NCI-H2171 (cell line): ENCODE results near the gene IFRD2.
A peak's percentile ranks its signal among the peaks of the same experiment; 100 is the strongest.
"Not testable (repeated sequence)": the region's sequence is repeated elsewhere in the genome, so short reads cannot be mapped to it uniquely, and the experiment has no call there.

Experiments
- DNase-seq: peaks from one replicate; lab custom pipeline; 2025; lab: John Stamatoyannopoulos, UW

Gene IFRD2

DNA sequence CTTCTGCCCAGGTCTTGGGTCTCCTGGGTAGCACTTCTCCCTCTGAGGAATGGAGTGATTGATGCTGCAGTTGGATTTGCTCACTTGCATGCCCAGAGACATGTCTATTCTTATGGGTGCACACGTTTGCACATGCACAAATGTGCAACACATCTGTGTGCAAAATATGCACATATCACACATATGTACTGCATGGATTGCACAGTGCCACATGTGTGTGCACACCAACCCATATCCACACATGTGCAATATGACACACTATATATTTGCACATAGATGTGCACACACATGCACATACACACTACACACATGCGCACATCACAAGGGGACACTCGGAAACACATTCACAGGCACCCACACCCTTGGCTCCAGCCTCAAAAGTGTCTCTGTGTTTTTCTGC lies 24.0 kb downstream of the IFRD2 start:
- DNase-seq, result no peak

DNA sequence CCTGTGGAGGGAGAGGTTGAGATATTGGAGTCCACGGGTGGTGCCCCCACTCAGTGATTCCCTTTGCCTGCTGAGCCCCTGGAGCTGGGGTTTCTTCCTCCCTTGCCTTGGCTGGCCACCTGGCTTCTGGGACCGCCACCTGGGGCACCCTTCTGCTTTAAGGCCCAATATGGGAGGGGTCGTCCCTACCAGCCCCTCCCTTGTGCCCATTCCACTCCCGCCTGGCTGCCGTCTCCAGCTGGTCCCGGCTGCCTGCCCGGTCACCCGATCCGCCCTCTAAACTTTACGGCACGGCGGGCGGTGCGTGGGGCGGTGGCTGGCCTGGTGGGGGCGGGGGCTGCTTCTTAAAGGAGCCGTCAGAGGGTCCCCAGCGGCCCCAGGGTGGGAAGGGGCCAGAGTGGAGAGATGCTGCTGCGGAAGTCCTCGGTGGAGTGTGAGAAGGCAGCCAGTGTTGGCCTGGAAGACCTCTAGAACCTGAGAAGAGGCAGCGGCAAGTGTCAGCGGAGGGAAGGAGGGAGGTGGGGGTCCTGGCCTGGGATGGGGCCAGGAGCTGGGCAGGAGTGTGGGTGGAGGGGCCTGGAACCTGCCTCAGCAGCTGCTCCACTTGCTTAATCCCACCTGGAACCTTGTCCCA lies 24.8 kb downstream of the IFRD2 start:
- DNase-seq, result no peak

DNA sequence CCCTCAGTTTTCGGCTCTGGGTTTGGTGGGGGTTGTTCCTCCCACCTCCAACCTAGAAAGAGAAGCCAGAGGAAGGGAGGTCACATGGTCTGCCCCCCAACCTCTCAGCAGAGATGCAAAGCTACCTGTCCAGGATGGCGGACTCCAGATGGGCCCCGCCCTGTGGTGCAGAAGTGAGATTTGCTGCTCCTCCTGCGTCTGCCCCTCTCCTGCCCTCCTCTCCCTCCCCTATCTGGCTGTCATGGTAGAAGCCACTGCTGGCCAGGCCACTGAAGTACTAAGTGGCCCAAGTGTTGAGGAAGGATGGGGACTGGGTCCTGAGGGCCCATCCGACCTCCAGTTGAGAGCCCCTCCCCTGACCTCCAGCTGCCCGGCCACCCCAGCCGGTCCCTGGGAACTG lies 25.4 kb downstream of the IFRD2 start:
- no peak for DNase-seq

DNA sequence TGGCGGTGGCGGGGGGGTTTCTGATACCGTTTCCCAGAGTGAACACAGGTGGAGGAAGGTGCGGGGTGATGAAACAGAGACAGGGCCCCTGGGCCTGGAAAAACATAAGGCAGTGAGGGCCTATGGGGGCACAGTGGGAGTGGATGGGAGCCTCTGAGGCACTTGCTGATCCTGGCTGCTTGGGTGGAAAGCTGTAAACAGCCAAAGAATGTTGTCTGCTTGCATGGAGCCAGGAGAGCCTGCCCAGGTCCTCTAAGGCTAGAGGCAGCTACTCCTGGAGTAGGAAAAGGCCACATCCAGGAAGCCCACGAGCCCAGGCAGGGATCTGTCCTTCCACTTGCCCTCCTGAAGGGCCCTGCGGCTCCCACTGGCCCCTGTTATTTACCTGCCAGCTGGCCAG lies 26.2 kb downstream of the IFRD2 start:
- DNase-seq, result no peak

DNA sequence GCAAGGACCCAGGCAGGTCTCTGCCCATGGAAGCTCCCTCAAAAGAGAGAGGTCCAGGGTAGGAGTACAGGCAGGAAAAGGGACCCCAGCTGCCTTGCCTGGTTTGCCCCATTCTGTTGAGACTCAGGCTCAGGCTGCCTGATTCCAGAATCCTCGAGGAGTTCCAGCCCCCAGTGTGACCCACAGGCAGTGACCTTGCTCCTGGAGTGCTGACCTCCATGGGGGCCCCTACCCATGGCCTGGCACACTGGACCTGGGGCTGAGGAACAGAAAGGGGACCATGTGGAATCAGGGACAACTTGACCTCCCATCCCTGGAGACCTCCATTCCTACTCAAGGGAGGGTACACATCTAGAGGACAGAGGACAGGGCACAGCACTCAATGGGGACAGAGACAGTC lies 26.7 kb downstream of the IFRD2 start:
- DNase-seq, result no peak

DNA sequence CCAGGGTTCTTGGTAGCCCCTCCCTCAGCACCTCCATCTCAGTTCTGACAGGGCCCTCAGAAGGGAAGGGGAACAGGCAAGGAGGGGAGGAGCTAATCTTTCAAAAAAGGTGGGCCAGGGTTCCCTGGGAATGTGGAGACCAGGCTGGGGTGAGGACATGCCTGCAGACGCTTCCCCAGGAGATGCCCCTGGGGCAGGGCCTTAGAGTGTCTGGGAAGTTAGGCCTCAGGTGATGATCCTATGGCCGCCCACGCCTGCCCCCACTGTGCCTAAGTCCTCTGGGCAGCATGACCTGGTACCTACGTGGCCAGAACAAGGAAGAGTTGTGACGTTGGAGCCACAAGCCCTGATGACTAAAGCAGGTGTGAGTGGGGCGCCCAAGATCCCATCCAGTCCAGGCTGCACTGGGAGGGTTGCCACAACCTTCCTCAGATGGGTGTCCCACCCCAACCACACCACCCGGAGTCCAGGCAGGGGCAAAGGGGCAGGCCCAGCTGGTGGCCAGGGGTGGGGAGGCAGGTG lies 27.2 kb downstream of the IFRD2 start:
- DNase-seq, result no peak

DNA sequence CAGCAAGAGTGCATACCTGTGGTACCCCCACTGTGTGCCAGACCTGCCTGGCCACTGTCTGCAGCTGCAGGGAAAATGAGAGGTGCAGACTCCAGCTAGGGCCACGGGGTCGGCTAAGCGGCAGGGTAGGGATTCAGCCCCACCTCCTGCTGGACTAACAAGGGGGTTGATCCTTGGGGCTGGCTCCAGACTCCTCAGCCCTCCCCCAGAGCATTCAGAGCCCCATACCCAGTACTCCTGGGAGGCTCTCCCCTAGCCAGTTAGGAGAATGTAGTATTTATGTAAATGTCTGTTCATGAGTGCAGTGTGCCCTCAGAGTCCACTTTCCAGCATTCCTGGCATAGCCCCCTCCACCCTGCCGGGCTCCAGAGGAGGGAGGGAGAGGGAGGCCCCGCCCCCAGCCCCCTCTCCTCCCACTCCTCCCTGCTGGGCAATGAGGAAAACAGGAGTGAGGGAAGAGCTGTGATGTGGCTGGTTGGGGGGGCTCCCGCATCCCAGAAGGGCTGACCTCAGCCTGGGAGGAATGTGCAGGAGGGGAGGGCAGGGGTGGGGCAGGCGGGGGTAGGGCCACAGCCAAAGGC lies 27.8 kb downstream of the IFRD2 start:
- DNase-seq, result no peak

DNA sequence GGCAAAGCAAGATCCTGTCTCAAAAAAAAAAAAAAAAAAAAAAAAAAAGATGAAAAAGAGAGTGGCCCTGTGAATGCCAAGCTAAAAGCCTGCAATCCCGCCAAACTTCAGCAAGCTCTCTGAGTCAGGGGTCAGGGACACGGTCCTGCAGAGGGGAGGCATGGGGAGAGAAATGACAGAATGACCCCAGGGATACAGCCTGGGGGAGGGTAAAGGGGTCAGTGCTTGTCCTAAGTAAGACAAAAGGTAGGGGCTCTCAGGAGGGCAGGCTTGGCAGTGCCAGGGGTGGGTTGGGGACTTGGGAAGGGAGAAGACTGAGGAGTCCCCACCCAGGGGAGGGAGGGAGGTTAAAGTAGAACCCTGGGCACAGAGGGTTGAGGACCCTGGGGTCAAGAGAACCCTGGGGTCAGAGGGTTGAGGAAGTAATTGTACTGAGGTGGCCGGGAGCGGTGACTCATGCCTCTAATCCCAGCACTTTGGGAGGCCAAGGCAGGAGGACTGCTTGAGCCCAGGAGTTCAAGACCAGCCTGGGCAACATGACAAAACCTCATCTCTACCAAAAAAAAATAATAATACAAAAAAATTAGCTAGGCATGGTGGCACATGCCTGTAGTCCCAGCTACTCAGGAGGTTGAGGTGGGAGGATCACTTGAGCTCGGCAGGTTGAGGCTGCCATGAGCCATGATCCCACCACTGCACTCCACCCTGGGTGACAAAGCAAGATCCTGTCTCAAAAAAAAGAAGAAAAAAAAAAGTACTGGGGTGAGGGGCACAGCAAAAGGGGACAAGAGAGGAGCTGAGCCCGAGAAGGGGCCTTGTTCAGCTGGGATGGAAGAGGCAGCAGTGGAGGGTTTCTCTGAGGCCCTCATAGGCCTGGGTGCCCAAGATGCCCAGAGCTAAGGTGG lies 28.5 kb downstream of the IFRD2 start:
- DNase-seq, result no peak

DNA sequence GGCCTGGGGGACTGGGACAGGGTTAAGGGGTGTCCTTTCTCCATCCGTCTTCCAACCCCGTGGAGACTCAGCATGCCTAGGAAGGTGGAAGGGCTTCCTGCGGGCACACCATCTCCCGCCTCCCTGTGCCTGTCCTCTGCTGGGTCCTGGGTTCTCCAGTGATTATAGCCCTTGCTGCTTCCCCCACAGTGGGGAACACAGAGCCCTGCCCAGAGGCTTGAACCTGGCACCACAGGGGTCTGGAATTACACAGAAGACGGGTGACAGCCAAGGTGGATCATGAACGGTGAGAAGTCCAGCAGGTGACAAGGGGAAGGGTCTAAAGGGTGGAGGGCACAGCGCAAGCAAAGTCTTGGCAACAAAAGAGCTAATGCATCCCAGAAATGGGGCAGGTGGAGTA lies 29.5 kb downstream of the IFRD2 start:
- DNase-seq, result no peak

DNA sequence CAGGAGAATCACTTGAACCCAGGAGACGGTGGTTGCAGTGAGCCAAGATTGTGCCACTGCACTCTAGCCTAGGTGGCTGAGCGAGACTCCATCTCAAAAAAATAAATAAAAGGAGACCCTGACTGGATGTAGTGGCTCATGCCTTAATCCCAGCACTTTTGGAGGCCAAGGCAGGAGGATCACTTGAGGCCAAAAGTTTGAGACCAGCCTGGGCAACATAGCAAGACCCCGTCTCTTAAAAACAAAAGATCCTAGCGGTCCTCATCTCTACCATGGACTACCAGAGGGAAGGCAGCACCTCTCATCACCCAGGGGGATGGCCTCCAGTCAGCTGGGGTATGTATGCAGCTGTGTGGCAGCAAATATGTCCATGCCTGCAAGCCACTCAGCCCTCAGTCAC lies 30.0 kb downstream of the IFRD2 start:
- DNase-seq, result not testable (repeated sequence)

DNA sequence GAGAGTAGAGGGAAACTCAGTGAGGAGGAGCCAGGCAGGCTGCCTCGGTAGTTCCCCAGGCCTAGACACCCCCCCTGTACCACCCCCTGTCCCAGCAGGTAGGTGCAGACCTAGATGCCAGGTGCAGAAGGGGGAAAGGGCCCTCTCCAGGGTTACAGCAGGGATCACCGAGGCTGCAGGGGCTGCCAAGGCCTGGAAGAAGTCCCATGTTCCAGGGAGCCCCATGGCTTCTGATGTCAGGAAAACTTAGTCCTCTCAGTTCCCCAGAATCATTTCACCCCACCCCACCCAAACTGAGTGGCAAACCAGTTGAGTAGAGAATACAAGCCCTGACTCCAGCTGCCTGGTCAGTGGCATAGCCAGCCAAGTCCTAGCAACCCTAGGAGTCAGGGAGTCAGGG lies 30.7 kb downstream of the IFRD2 start:
- no peak for DNase-seq

DNA sequence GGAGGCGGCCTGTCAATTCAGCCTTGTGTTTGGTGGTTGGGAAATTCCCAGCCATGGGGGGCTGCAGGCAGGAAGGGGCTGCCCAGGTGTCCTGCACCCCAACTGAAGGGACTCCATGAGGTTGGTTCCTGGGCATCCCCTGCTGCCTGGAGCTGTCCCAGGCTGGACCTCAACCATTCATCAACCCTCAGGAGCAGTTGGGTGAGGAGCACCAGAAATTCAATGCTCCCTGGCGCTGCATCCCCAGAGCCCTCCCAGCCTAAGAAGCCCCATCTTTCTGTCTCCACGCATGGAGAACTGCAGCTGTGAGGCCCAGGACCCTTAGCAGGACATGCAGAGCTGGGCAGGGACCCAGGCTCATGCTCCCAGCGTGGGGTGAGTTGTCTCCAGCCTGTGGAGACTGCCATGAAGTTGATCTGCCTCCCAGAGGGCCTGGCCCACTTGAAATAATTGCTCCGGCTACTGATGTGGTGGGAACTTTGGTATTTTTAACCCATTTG lies 31.2 kb downstream of the IFRD2 start:
- DNase-seq, result no peak

DNA sequence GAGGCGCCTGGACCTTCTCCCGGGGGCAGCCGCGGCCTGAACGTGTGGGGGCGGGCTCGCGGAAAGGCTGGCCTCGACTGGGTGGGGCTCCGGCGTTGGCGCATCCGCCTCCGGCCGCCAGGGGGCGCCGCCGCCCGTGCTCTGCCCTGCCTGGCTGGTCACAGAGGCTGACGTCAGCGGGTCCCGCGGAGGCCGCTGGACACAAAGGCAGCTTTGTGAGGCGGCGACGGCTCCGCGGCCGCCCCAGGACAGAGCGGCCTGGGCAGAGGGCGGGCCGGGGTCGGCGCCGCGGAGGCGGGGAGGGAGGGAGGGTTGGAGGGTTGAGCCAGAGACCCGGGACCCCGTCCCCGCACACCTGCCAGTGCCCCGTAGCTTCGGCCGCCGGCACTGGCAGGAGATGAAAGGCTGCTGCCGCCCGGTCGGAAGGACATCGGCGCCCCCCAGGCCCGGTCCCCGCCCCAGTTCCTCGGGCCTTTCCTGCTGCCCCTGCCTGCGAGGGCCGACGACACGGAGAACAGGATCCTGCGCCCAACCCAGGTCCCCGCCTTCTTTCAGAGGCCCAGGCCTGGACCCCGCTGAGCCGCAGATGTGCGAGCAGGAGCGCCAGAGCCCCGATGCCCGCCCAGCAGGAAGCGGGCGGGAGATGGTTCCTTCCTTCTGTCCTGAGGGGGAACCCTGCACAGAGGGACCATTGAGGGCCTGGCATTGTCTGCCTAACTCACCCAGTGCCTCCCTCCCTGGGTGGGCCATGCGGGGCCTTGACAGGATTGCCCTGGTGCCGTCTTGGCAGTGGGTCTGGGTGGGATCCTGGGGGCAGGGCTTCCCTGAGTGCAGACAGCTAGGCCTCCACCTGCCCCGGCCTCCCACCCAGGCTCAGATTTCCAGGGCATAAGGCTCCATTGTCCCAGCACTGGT lies 31.9 kb downstream of the IFRD2 start:
- peak; percentile 39 for DNase-seq

DNA sequence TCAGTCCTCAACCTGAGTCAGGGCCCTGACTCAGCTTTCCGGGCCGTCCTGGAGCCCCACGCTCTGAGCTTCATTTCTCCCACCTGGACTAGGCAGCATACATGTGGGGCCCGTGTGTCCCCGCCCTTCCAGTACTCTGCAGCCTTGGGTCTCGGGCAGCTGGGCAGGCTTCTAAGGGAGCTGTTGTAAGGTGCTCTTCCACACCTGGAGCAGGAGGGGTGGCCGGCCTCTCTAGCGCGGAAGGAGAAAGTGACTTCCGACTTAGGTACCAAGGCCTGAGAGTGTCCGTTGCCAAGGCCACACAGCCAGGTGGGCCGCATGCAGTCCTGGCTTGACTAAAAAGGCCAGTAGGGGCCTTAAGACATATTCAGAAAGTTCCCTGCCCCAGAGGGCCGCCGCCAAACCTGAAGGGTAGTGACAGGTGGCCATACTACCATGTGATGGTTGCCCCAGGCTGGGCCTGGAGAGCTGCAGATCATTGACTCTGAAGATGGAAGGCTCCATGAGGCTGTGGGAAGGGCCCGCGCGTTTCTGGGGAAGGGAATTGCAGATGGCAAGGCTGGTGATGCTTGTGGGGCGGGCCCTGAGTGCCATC lies 32.7 kb downstream of the IFRD2 start:
- DNase-seq, result peak; percentile 37

DNA sequence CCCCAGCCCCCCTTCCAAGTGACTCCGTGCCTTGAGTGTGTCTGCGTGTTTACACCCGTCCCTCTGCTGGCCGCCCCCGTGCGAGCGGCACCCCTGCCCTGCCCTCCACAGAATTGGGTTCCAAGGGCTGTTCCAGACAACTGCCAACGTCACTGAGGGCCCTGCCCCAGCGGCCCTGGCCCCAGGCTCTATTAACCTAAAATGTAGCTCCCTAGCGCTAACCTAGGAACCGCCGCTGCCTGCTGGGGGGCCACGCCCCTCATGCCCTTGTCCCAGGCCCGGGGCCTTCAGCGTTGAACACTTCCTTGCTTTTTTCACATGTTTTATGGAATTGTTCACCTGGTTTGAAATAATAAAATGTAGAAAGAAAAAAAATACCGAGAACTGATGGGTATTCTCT lies 33.2 kb downstream of the IFRD2 start:
- DNase-seq, result no peak

DNA sequence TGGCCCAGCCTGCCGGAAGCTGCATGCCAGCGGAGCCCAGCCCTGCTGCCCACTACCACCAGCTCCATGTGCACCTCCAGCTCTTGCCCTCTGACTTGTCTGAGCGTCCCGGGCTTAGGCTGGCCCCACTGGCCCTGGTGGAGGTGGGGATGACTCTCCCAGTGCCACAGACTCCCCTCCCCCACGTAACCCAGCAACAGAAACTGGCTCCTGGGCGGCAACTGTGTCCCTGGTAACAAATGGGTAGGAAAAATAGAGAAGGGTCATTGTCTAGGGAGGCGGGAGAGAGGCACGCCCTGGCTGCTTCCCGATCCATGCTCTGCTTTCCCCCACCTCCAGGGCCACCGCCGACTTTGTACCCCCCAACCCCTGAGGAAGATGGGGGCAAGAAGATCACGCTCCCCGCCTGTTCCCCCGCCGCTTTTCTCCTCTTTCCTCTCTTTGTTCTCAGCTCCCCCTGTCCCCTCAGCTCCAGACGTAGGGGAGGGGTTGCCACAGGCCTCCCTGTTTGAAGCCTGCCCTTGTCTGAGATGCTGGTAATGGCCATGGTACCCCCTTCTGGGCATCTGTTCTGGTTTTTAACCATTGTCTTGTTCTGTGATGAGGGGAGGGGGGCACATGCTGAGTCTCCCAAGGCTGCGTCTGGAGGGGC lies 34.1 kb downstream of the IFRD2 start:
- no peak for DNase-seq

DNA sequence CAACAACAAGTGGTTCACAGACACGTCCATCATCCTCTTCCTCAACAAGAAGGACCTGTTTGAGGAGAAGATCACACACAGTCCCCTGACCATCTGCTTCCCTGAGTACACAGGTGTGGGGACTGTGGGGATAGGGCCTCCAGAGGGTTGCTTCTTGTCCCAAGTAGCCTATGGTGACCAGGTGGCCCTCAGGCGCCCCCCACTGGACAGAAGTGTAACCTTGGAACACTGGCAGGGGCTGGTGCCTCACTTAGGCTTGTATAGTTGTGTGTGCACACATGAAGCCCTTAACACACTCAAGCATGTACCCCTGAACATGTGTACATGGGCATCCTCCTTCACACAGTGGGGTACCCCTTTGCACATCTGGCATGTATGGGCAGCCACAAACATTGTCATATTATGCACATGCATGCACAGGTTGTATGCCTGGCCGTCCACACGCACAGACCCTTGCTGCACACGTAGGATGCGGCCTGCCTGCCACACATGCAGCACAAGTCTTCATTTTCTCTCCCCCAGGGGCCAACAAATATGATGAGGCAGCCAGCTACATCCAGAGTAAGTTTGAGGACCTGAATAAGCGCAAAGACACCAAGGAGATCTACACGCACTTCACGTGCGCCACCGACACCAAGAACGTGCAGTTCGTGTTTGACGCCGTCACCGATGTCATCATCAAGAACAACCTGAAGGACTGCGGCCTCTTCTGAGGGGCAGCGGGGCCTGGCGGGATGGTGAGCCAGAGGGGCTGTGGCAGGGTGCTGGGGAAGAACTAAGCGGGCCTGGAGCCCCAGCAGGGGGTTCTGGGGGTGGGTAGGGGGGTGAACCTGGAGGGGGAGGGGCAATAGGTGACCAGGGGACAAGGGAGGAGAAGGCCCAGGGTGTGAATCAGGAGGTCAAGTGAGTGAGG lies 35.0 kb downstream of the IFRD2 start:
- DNase-seq, result no peak

DNA sequence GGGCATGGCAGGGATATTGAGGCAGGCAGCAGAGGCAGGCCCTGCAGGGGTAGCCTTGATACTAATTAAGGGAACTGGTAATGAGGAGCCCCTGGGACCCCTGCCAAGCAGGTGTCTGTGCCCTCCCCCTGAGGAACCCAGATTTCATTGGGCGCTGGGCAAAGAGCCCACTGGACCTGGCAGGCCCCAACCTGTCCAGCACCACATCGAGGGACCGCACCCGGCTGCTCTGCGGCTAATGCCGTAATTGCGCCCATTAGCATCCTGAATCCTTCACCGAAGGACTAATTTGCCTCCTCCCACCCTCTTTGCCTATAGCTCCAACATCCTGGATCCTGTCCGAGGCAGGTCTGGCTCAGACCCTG lies 37.0 kb downstream of the IFRD2 start:
- no peak for DNase-seq

DNA sequence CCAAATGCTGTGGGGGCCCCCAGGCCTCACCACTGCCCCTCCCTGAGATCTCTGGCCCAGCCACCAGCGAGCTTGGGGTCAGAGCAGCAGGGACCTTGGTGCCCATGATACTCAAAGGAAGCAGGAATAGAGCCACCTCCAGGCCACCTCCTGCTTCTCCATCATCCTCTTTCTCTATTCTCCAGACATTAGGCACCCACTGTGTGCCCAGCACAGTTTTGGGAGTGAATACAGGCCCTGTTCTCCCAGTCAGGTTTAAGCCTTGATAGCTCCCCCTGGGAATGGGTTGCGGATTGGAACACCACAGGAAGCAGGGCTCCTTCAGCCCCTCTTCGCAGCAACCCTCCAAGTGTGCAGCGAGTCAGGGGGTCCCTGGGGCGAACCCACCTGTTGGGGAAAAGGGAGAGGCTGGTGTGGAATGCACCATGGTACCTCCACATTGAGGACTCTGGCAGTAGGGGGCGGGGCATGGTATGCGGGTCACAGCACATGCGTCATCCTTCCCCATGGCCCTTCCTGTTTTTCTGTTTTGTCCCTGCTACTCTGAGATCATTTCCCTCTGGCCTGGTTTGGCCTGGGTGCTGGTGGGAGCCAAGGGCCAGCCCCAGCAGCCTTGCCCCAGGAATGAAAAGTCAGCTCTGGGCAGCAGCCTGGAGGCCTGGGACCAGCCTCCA lies 37.5 kb downstream of the IFRD2 start:
- no peak for DNase-seq
